OCI-LY1 (cell line): ENCODE measurements around the gene ZSCAN31.
"Not testable (repeated sequence)": the region's sequence is repeated elsewhere in the genome, so short reads cannot be mapped to it uniquely, and the experiment has no call there.

Experiments
- CTCF ChIP-seq: fragments of 200-600 bp; sonication (generic), shearing (Covaris generic); IDR thresholded peaks from 2 replicates; pipeline ENCODE4 v1.5.1; 2017; ENCODE audit warnings: mild to moderate bottlenecking, antibody characterized with exemption, low read length, moderate library complexity, mixed read lengths
- EZH2 ChIP-seq: fragments of 200-600 bp; sonication (generic), shearing (Covaris generic); IDR thresholded peaks from 2 replicates; pipeline ENCODE4 v1.8.0; 2017; ENCODE audit warnings: borderline replicate concordance, mixed run types, mild to moderate bottlenecking, antibody characterized with exemption, low read length, moderate library complexity, mixed read lengths

GRCh38 chr6:28317866-28318265 lies 18.1 kb downstream of the ZSCAN31 start:
- not testable (repeated sequence) for TF ChIP-seq CTCF, EZH2
